ENCODE measurements around the gene HPCA. TPM values are rescaled to one million over a fixed set of nuclear protein-coding genes. Genes with fewer than 3 reads are reported as not detected.
A peak's percentile ranks its signal among the peaks of the same experiment; 100 is the strongest.

Gene HPCA
- total and polyA plus RNA-seq, 2 experiments from 2014 or later, result not detected

DNA sequence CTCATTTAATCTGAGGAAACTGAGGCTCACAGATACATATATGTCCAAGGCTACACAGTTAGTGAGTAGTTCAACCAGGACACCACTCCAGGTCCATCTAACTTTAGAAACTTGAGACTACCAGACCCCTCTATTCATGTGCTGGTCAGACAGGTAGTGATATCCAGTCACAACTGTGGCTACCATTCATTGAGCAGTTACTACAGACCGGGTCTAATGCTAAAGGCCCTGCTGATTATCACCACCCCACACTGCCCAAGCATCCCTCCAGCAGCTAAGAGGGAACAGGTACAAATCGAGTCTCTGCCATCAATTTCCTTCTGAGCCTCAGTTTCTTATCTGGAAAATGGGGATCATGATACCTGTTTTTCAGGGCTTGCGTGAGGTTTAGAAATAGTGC lies 5.3 kb downstream of the HPCA start:
- no peak for DNase-seq
- H3K4me1 ChIP-seq (ENCODE audit: insufficient read depth), result no peaks in the 10 kb centered on the region
- whole genome bisulfite sequencing, 2 experiments (ENCODE audit: low coverage in 1 of 2, low lambda C conversion rate in 2 of 2, missing lambda C conversion rate in 2 of 2), result 84 to 97% methylated on average over 3 of the region's 3 CpGs

GRCh38 chr1:32892368-32893197 lies 6.3 kb downstream of the HPCA start:
- Histone ChIP-seq H3K9me3 (ENCODE audit: low read depth) (no peaks in the 10 kb centered on the region), H3K27ac (no peak overlapping the region), H2AFZ (peak overlapping the region; percentile 70; the same call in 1 of the 2 replicates), H3K9ac (no peak overlapping the region), H3F3A (ENCODE audit: insufficient read depth) (no peaks in the 10 kb centered on the region), H3K36me3 (ENCODE audit: low read depth) (no peaks in the 10 kb centered on the region), H3K4me3 (peak overlapping the region; percentile 69), H3K9me2 (ENCODE audit: insufficient read depth) (no peaks in the 10 kb centered on the region), H4K20me1 (ENCODE audit: insufficient read depth) (no peaks in the 10 kb centered on the region), H3K4me2 (ENCODE audit: unreplicated experiment) (peak overlapping the region; percentile 54), H3K27me3 (replicated peaks; ENCODE audit: insufficient read depth) (peaks cover 14% of the 10 kb centered on the region), H3K4me1 (ENCODE audit: insufficient read depth) (no peaks in the 10 kb centered on the region), H3K79me2 (ENCODE audit: insufficient read depth) (no peaks in the 10 kb centered on the region)
- TF ChIP-seq EZH2 (IDR thresholded peaks at IDR 0.05; ENCODE audit: insufficient read depth, poor library complexity, severe bottlenecking) (no peak), EZH2phosphoT487 (IDR thresholded peaks at IDR 0.05; ENCODE audit: insufficient read depth, low read depth) (no peak)
- peak; percentile 57 for DNase-seq
- 27 to 53% methylated on average over 21 to 45 of the region's 49 CpGs for WGBS, 2 experiments (ENCODE audit: low coverage in 1 of 2, low lambda C conversion rate in 2 of 2, missing lambda C conversion rate in 2 of 2)
- in situ Hi-C loops (cut with MboI), result no loop called here

More for the DNA sequence above, 5.3 kb downstream of the HPCA start:
- in situ Hi-C loops (cut with MboI), result no loop called here
- Histone ChIP-seq H3K36me3 (ENCODE audit: low read depth) (no peaks in the 10 kb centered on the region), H3F3A (ENCODE audit: insufficient read depth) (no peaks in the 10 kb centered on the region), H3K79me2 (ENCODE audit: insufficient read depth) (no peaks in the 10 kb centered on the region), H3K27me3 (replicated peaks; ENCODE audit: insufficient read depth) (peaks cover 14% of the 10 kb centered on the region), H3K9me2 (ENCODE audit: insufficient read depth) (no peaks in the 10 kb centered on the region), H4K20me1 (ENCODE audit: insufficient read depth) (no peaks in the 10 kb centered on the region), H3K4me3 (no peak overlapping the region), H3K4me2 (ENCODE audit: unreplicated experiment) (no peak overlapping the region), H3K27ac (no peak overlapping the region), H3K9ac (no peak overlapping the region), H3K9me3 (ENCODE audit: low read depth) (no peaks in the 10 kb centered on the region), H2AFZ (no peak overlapping the region)
- TF ChIP-seq EZH2phosphoT487 (IDR thresholded peaks at IDR 0.05; ENCODE audit: insufficient read depth, low read depth) (no peak), EZH2 (IDR thresholded peaks at IDR 0.05; ENCODE audit: insufficient read depth, poor library complexity, severe bottlenecking) (no peak)

DNA sequence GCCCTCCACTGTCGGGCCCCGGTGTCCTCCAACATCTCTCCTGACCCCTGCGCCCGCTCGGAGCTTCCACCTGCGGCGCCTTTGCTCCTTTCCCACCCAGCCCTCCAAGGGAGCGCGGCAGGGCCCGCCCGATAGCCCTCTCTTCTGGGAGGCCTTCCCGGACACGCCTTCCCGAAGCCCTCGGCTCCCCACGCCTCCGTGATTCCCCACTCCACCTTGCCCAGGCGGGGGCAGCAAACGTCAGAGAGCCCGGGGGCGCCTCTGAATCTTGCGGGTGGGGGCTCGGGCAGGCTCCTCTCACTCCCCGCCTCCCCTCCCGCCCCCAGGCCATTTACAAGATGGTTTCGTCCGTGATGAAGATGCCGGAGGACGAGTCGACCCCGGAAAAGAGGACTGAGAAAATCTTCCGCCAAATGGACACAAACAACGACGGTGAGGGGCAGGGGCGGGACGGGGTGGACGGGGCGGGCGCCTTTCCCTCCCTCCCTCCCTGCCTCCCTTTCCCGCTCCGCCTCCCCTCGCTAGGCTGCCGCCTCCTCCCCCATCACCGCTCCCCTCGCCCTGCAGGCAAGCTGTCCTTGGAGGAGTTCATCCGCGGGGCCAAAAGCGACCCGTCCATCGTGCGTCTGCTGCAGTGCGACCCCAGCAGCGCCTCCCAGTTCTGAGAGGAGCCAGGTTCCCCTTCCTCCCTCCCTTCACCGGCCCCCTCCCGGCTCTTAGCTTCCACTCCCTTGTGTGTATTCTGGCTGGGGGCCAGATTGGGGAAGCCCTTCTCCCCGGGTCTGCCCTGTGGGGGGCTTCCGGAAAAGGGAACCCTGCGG lies 7.1 kb downstream of the HPCA start:
- H3K36me3 ChIP-seq (ENCODE audit: low read depth), result no peaks in the 10 kb centered on the region
- H3K9me2 ChIP-seq (ENCODE audit: insufficient read depth), result no peaks in the 10 kb centered on the region
- peak overlapping the region; percentile 54 for H3K4me2 ChIP-seq (ENCODE audit: unreplicated experiment)
- peak overlapping the region; percentile 70 for H2AFZ ChIP-seq
- no peaks in the 10 kb centered on the region for H3F3A ChIP-seq (ENCODE audit: insufficient read depth)
- DNase-seq, result peak; percentile 50
- no peak overlapping the region for H3K27ac ChIP-seq
- H4K20me1 ChIP-seq (ENCODE audit: insufficient read depth), result no peaks in the 10 kb centered on the region
- TF ChIP-seq EZH2 (IDR thresholded peaks at IDR 0.05; ENCODE audit: insufficient read depth, poor library complexity, severe bottlenecking) (no peak), EZH2phosphoT487 (IDR thresholded peaks at IDR 0.05; ENCODE audit: insufficient read depth, low read depth) (no peak)
- peak overlapping the region; percentile 69 for H3K4me3 ChIP-seq
- H3K9ac ChIP-seq, result no peak overlapping the region
- no peaks in the 10 kb centered on the region for H3K9me3 ChIP-seq (ENCODE audit: low read depth)
- H3K4me1 ChIP-seq (ENCODE audit: insufficient read depth), result no peaks in the 10 kb centered on the region
- no peaks in the 10 kb centered on the region for H3K79me2 ChIP-seq (ENCODE audit: insufficient read depth)
- WGBS, 2 experiments (ENCODE audit: low coverage in 1 of 2, low lambda C conversion rate in 2 of 2, missing lambda C conversion rate in 2 of 2), result 7 to 9% methylated on average over 17 to 57 of the region's 58 CpGs
- in situ Hi-C loops (cut with MboI), result no loop called here
- H3K27me3 ChIP-seq (replicated peaks; ENCODE audit: insufficient read depth), result peaks cover 14% of the 10 kb centered on the region

- no peaks in the 10 kb centered on the region for H3K79me2 ChIP-seq (ENCODE audit: insufficient read depth)
- H2AFZ ChIP-seq, result no peak overlapping the region
- H3K4me1 ChIP-seq (ENCODE audit: insufficient read depth), result no peaks in the 10 kb centered on the region
- H3K27me3 ChIP-seq (replicated peaks; ENCODE audit: insufficient read depth), result peaks cover 14% of the 10 kb centered on the region
- no peak overlapping the region for H3K4me2 ChIP-seq (ENCODE audit: unreplicated experiment)
- DNase-seq, result no peak
- H3K36me3 ChIP-seq (ENCODE audit: low read depth), result no peaks in the 10 kb centered on the region
- no peak overlapping the region for H3K9ac ChIP-seq
- no peaks in the 10 kb centered on the region for H3K9me3 ChIP-seq (ENCODE audit: low read depth)
- TF ChIP-seq EZH2 (IDR thresholded peaks at IDR 0.05; ENCODE audit: insufficient read depth, poor library complexity, severe bottlenecking) (no peak), EZH2phosphoT487 (IDR thresholded peaks at IDR 0.05; ENCODE audit: insufficient read depth, low read depth) (no peak)
- no peak overlapping the region for H3K27ac ChIP-seq
- in situ Hi-C loops (cut with MboI), result no loop called here
- no peaks in the 10 kb centered on the region for H3F3A ChIP-seq (ENCODE audit: insufficient read depth)
- no peaks in the 10 kb centered on the region for H4K20me1 ChIP-seq (ENCODE audit: insufficient read depth)
- no peaks in the 10 kb centered on the region for H3K9me2 ChIP-seq (ENCODE audit: insufficient read depth)
- no peak overlapping the region for H3K4me3 ChIP-seq
- WGBS, 2 experiments (ENCODE audit: low coverage in 1 of 2, low lambda C conversion rate in 2 of 2, missing lambda C conversion rate in 2 of 2), result 79 to 83% methylated on average over 6 to 8 of the region's 8 CpGs
Observed at GRCh38 chr1:32894019-32894600, 7.8 kb downstream of the HPCA start.

Data from GM23248 (cell line).